Esophagus squamous epithelium (tissue), 4 donors: ENCODE measurements around the gene CASK.

Experiments
- POLR2A ChIP-seq, 4 donors: fragments of 450-650 bp; IDR thresholded peaks; one replicate each; pipeline ENCODE4 v1.6.1; 2017; ENCODE audit warnings: antibody characterized with exemption in 4 of 4, mild to moderate bottlenecking in 4 of 4, moderate library complexity in 3 of 4
- TF ChIP-seq, protein P1 (sequence below), 6 experiments: fragments of 450-650 bp in 4 of 6; fragments of 200-600 bp in 2 of 6; sonication (generic) in 2 of 6; IDR thresholded peaks; one replicate each; pipeline ENCODE4 v1.5.1; 2016 to 2019; ENCODE audit warnings: antibody characterized with exemption in 6 of 6, mild to moderate bottlenecking in 4 of 6, moderate library complexity in 4 of 6

DNA sequence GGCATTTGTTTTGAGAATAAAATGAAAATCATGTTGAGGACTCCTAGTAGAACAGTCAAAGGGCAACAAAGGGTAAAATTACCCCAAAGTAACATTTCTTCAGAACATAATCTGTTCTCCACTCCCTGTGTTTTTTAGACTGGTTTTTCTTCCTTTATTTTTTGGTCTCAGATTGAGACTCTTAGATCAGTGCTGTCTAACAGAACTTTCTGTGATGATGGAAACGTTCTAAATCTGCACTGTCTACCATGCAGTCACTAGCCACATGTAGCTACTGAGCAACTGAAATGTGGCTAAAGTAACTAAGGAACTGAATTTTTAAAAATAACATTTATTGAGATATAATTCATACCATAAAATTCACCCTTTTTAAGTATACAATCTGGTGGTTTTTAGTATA is 19.8 kb downstream of the CASK start:
- TF ChIP-seq, protein P1, sequence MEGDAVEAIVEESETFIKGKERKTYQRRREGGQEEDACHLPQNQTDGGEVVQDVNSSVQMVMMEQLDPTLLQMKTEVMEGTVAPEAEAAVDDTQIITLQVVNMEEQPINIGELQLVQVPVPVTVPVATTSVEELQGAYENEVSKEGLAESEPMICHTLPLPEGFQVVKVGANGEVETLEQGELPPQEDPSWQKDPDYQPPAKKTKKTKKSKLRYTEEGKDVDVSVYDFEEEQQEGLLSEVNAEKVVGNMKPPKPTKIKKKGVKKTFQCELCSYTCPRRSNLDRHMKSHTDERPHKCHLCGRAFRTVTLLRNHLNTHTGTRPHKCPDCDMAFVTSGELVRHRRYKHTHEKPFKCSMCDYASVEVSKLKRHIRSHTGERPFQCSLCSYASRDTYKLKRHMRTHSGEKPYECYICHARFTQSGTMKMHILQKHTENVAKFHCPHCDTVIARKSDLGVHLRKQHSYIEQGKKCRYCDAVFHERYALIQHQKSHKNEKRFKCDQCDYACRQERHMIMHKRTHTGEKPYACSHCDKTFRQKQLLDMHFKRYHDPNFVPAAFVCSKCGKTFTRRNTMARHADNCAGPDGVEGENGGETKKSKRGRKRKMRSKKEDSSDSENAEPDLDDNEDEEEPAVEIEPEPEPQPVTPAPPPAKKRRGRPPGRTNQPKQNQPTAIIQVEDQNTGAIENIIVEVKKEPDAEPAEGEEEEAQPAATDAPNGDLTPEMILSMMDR (IDR thresholded peaks at IDR 0.05), result no peak
- no peak for TF ChIP-seq POLR2A (IDR thresholded peaks at IDR 0.05)
